ENCODE results near the gene KCND2.

The KCND2 gene

GRCh38 chr7:120304674-120305073 lies 31.7 kb downstream of the KCND2 start:
- no peak for FAIRE-seq
- TF ChIP-seq CTCF (IDR thresholded peaks at IDR 0.05; ENCODE audit: insufficient read depth, missing control alignments) = no peak
- no peak for DNase-seq (ENCODE audit: insufficient read length, low spot score)

- no peak for TF ChIP-seq CTCF (IDR thresholded peaks at IDR 0.05; ENCODE audit: insufficient read depth, missing control alignments)
- DNase-seq (ENCODE audit: insufficient read length, low spot score) = no peak
- FAIRE-seq = no peak
These were observed 35.1 kb downstream of the KCND2 start for GRCh38 chr7:120307991-120308545.

GRCh38 chr7:120311028-120311788 lies 38.2 kb downstream of the KCND2 start:
- no peak for DNase-seq (ENCODE audit: insufficient read length, low spot score)
- no peak for FAIRE-seq

GRCh38 chr7:120320218-120320961 lies 47.4 kb downstream of the KCND2 start:
- FAIRE-seq (no peak), DNase-seq (ENCODE audit: insufficient read length, low spot score) (no peak)
- TF ChIP-seq CTCF (IDR thresholded peaks at IDR 0.05; ENCODE audit: insufficient read depth, missing control alignments) = no peak

More at GRCh38 chr7:120311028-120311788, 38.2 kb downstream of the KCND2 start:
- TF ChIP-seq CTCF (IDR thresholded peaks at IDR 0.05; ENCODE audit: insufficient read depth, missing control alignments) = no peak

- DNase-seq (ENCODE audit: insufficient read length, low spot score) = no peak
- no peak for TF ChIP-seq CTCF (IDR thresholded peaks at IDR 0.05; ENCODE audit: insufficient read depth, missing control alignments)
- FAIRE-seq = no peak
These were observed 54.1 kb downstream of the KCND2 start for GRCh38 chr7:120327054-120327453.

GRCh38 chr7:120332433-120332832 lies 59.5 kb downstream of the KCND2 start:
- no peak for TF ChIP-seq CTCF (IDR thresholded peaks at IDR 0.05; ENCODE audit: insufficient read depth, missing control alignments)
- DNase-seq (ENCODE audit: insufficient read length, low spot score) (no peak), FAIRE-seq (no peak)
